NCI-H2227 (cell line): ENCODE measurements around the gene POU4F2.

Experiments used
- DNase-seq: peaks from one replicate; lab custom pipeline; 2025; ENCODE audit not compliant: unreplicated experiment; lab: John Stamatoyannopoulos, UW

Gene POU4F2

GRCh38 chr4:146638786-146639505 is at the start of gene POU4F2:
Gene POU4F2, plus strand, starts transcription at chr4:146638893. Its CDS starts 248 bp downstream, at chr4:146639141.
- peak; percentile 18 for DNase-seq

GRCh38 chr4:146590801-146591200 is 47.9 kb upstream of the POU4F2 start:
- no peak for DNase-seq

- DNase-seq: no peak
Observed at GRCh38 chr4:146592019-146592418, 46.7 kb upstream of the POU4F2 start.

- DNase-seq: no peak
Observed at GRCh38 chr4:146632770-146633470, 5.8 kb upstream of the POU4F2 start.

GRCh38 chr4:146633471-146633800 is 5.3 kb upstream of the POU4F2 start:
- DNase-seq: no peak

GRCh38 chr4:146634825-146635224 is 3.9 kb upstream of the POU4F2 start:
- DNase-seq: no peak

GRCh38 chr4:146637621-146638332 is 916 bp upstream of the POU4F2 start:
- no peak for DNase-seq

- DNase-seq: no peak
Observed at GRCh38 chr4:146638333-146638785, 334 bp upstream of the POU4F2 start.

GRCh38 chr4:146639506-146639932 is 826 bp downstream of the POU4F2 start:
- no peak for DNase-seq

GRCh38 chr4:146640021-146640464 is 1.4 kb downstream of the POU4F2 start:
- DNase-seq: no peak

- DNase-seq: no peak
Observed at GRCh38 chr4:146640465-146641061, 1.9 kb downstream of the POU4F2 start.

- DNase-seq: no peak
Observed at GRCh38 chr4:146641762-146642161, 3.1 kb downstream of the POU4F2 start.

GRCh38 chr4:146643812-146644401 is 5.2 kb downstream of the POU4F2 start:
- no peak for DNase-seq

- no peak for DNase-seq
Observed at GRCh38 chr4:146645921-146646320, 7.2 kb downstream of the POU4F2 start.

GRCh38 chr4:146646593-146647325 is 8.1 kb downstream of the POU4F2 start:
- no peak for DNase-seq

- DNase-seq: no peak
Observed at GRCh38 chr4:146647615-146648460, 9.1 kb downstream of the POU4F2 start.

- no peak for DNase-seq
Observed at GRCh38 chr4:146648461-146648783, 9.7 kb downstream of the POU4F2 start.

- no peak for DNase-seq
Observed at GRCh38 chr4:146649232-146649631, 10.5 kb downstream of the POU4F2 start.

GRCh38 chr4:146650034-146650433 is 11.3 kb downstream of the POU4F2 start:
- no peak for DNase-seq
